Measurements from ENCODE around the gene PRKAR1B.

The PRKAR1B gene

DNA sequence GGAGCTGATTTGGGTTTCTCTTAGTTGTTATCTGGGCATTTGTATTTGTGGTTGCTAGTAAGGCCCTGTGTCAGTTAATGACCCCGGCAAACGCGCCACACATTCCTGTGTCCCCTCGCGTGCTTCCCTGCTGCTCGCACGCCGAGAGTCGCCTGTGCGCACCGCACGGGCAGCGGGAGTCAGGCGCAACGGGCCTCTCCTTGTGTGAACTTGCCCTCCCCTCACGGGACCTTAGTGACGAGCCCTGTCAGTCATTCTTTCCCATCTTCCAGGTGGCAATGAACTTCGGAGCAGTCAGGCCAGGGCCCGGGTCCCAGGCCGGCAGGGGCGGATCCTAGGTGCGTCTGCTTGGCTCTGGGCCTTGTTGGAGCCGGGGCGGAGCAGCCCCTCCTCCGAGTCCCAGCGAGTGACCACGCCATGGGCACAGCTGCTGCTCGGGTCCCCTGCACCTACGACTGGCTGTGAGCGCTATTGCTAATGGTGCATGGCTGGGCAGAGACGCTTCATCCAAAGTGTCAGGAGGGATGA is 12.4 kb upstream of the PRKAR1B start:
- H3K9me2 ChIP-seq (ENCODE audit: low read depth, low read length) = no peaks in the 10 kb centered on the region
- H3K9me3 ChIP-seq (ENCODE audit: low read length) = peaks cover 6% of the 10 kb centered on the region
- no peaks in the 10 kb centered on the region for H4K20me1 ChIP-seq (ENCODE audit: insufficient read depth, low read length)
- no peaks in the 10 kb centered on the region for H3K4me1 ChIP-seq (ENCODE audit: insufficient read depth, low read length, severe bottlenecking)
- no peak overlapping the region for H3K9ac ChIP-seq (ENCODE audit: low read length)
- no peak overlapping the region for H3K4me2 ChIP-seq (ENCODE audit: low read length)
- peaks cover 32% of the 10 kb centered on the region for H3K79me2 ChIP-seq (ENCODE audit: insufficient read depth, low read length)
- peaks cover 45% of the 10 kb centered on the region for H3K36me3 ChIP-seq (ENCODE audit: insufficient read depth, low read length)
- H2AFZ ChIP-seq (ENCODE audit: low read length) = no peak overlapping the region
- TF ChIP-seq EZH2 (IDR thresholded peaks at IDR 0.05; ENCODE audit: borderline replicate concordance, low read length) = no peak
- TF ChIP-seq CTCF (IDR thresholded peaks at IDR 0.05; ENCODE audit: low read length) = no peak
- H3K4me3 ChIP-seq (ENCODE audit: low read depth, low read length, poor library complexity, severe bottlenecking) = no peak overlapping the region
- no peak overlapping the region for H3K27ac ChIP-seq (ENCODE audit: low read depth, low read length, poor library complexity, severe bottlenecking)
- no peaks in the 10 kb centered on the region for H3K27me3 ChIP-seq (ENCODE audit: insufficient read depth, low read length)
- H3F3A ChIP-seq (ENCODE audit: insufficient read depth, low read length) = peaks cover 3% of the 10 kb centered on the region; the same call in 1 of the 2 replicates

GRCh38 chr7:738723-739454 is 11.8 kb upstream of the PRKAR1B start:
- Histone ChIP-seq H3K9me3 (ENCODE audit: low read length) (peaks cover 12% of the 10 kb centered on the region), H3K36me3 (ENCODE audit: insufficient read depth, low read length) (peaks cover 52% of the 10 kb centered on the region), H3K9me2 (ENCODE audit: low read depth, low read length) (no peaks in the 10 kb centered on the region), H2AFZ (ENCODE audit: low read length) (no peak overlapping the region), H3K4me2 (ENCODE audit: low read length) (no peak overlapping the region), H3K27me3 (ENCODE audit: insufficient read depth, low read length) (no peaks in the 10 kb centered on the region), H3K4me1 (ENCODE audit: insufficient read depth, low read length, severe bottlenecking) (no peaks in the 10 kb centered on the region), H3K4me3 (ENCODE audit: low read depth, low read length, poor library complexity, severe bottlenecking) (no peak overlapping the region), H3K79me2 (ENCODE audit: insufficient read depth, low read length) (peaks cover 39% of the 10 kb centered on the region), H3K9ac (ENCODE audit: low read length) (no peak overlapping the region), H4K20me1 (ENCODE audit: insufficient read depth, low read length) (no peaks in the 10 kb centered on the region), H3F3A (ENCODE audit: insufficient read depth, low read length) (peaks cover 6% of the 10 kb centered on the region; the same call in 1 of the 2 replicates), H3K27ac (ENCODE audit: low read depth, low read length, poor library complexity, severe bottlenecking) (no peak overlapping the region)
- TF ChIP-seq EZH2 (IDR thresholded peaks at IDR 0.05; ENCODE audit: borderline replicate concordance, low read length) = no peak
- no peak for TF ChIP-seq CTCF (IDR thresholded peaks at IDR 0.05; ENCODE audit: low read length)

- no peak overlapping the region for H3K27ac ChIP-seq (ENCODE audit: low read depth, low read length, poor library complexity, severe bottlenecking)
- H3K27me3 ChIP-seq (ENCODE audit: insufficient read depth, low read length) = no peaks in the 10 kb centered on the region
- H3K4me3 ChIP-seq (ENCODE audit: low read depth, low read length, poor library complexity, severe bottlenecking) = no peak overlapping the region
- H3K9me3 ChIP-seq (ENCODE audit: low read length) = peaks cover 14% of the 10 kb centered on the region
- H3K4me1 ChIP-seq (ENCODE audit: insufficient read depth, low read length, severe bottlenecking) = no peaks in the 10 kb centered on the region
- no peak overlapping the region for H3K9ac ChIP-seq (ENCODE audit: low read length)
- H3K36me3 ChIP-seq (ENCODE audit: insufficient read depth, low read length) = peaks cover 55% of the 10 kb centered on the region
- TF ChIP-seq CTCF (IDR thresholded peaks at IDR 0.05; ENCODE audit: low read length) = no peak
- TF ChIP-seq EZH2 (IDR thresholded peaks at IDR 0.05; ENCODE audit: borderline replicate concordance, low read length) = no peak
- no peak overlapping the region for H2AFZ ChIP-seq (ENCODE audit: low read length)
- no peak overlapping the region for H3K4me2 ChIP-seq (ENCODE audit: low read length)
- H3K9me2 ChIP-seq (ENCODE audit: low read depth, low read length) = no peaks in the 10 kb centered on the region
- peaks cover 39% of the 10 kb centered on the region for H3K79me2 ChIP-seq (ENCODE audit: insufficient read depth, low read length)
- H4K20me1 ChIP-seq (ENCODE audit: insufficient read depth, low read length) = no peaks in the 10 kb centered on the region
- peaks cover 6% of the 10 kb centered on the region; the same call in 1 of the 2 replicates for H3F3A ChIP-seq (ENCODE audit: insufficient read depth, low read length)
Observed at GRCh38 chr7:738241-738640, 11.2 kb upstream of the PRKAR1B start.

Data from OCI-LY1 (cell line).